GM10266 (cell line): ENCODE results near the gene ZNF48.

Experiments
- DNase-seq: peaks from one replicate; pipeline ENCODE4 v3.0.0; 2012; ENCODE audit errors: extremely low spot score
- TF ChIP-seq, protein P1 (sequence below): IDR thresholded peaks from 2 replicates; pipeline ENCODE4 v1.5.1; 2012; ENCODE audit warnings: mild to moderate bottlenecking, low read depth; ENCODE audit not compliant: control insufficient read depth, insufficient read depth; ENCODE audit errors: missing control alignments

The ZNF48 gene

DNA sequence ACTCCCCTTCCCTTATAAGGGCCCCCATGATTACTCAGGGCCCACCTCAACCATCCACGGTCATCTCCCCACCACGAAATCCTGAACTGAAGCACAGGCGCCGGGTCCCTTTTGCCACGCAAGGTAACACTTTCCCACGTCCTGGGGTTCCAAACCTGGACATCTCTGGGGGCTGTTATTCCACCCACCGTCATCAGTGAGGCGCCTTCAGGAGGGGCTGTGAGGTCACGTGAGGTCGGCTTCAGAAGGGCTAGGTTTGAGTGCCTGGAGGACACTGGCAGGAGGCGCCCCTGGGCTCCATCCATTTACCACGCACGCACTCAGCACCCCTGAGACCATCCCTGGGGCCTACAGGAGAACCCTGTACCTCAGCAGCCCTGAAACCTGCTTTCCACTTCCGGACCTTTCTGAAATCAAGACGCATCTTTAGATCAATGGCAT lies 44.2 kb upstream of the ZNF48 start:
- TF ChIP-seq, protein P1, sequence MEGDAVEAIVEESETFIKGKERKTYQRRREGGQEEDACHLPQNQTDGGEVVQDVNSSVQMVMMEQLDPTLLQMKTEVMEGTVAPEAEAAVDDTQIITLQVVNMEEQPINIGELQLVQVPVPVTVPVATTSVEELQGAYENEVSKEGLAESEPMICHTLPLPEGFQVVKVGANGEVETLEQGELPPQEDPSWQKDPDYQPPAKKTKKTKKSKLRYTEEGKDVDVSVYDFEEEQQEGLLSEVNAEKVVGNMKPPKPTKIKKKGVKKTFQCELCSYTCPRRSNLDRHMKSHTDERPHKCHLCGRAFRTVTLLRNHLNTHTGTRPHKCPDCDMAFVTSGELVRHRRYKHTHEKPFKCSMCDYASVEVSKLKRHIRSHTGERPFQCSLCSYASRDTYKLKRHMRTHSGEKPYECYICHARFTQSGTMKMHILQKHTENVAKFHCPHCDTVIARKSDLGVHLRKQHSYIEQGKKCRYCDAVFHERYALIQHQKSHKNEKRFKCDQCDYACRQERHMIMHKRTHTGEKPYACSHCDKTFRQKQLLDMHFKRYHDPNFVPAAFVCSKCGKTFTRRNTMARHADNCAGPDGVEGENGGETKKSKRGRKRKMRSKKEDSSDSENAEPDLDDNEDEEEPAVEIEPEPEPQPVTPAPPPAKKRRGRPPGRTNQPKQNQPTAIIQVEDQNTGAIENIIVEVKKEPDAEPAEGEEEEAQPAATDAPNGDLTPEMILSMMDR: no peak
- DNase-seq: no peak

DNA sequence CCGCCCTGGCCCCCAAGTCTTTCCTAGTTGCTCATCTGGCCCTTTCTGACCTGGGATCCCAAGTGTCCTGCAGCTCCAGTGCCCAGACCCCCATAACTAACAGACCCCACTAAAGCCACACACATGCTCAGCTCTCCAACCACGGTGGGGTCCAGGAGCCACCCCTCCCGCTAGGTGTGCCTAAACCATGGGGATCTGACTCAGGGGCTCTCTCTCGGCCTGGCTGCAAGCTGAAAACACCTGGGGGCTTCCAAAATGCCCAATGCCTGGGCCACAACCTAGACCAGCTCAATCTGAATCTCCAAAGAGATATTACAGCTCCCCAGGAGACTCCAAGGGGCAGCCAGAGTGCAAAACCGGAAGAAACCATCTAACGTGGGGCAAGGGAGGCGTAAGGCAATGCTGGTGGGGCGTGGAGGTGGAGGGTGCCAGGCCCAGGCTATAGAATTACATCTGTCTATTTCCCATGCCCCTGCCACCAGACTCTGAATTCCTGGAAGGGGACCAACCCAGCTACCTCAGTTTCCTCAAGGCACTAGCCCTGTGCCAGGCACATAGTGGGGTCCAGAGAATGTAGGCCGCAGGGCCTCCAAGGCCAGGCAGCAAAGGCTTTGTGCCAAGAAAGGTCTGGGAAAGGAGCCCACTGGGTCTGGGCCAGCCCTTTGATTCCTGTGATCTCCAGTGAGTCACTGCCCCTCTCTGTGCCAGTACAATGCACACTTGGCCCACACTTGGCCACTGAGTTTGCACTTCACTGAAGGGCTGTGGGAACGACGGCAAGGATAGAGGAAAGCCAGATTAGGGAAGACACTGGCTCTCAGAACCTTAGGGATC lies 43.4 kb upstream of the ZNF48 start:
- DNase-seq: no peak
- TF ChIP-seq, protein P1: no peak

DNA sequence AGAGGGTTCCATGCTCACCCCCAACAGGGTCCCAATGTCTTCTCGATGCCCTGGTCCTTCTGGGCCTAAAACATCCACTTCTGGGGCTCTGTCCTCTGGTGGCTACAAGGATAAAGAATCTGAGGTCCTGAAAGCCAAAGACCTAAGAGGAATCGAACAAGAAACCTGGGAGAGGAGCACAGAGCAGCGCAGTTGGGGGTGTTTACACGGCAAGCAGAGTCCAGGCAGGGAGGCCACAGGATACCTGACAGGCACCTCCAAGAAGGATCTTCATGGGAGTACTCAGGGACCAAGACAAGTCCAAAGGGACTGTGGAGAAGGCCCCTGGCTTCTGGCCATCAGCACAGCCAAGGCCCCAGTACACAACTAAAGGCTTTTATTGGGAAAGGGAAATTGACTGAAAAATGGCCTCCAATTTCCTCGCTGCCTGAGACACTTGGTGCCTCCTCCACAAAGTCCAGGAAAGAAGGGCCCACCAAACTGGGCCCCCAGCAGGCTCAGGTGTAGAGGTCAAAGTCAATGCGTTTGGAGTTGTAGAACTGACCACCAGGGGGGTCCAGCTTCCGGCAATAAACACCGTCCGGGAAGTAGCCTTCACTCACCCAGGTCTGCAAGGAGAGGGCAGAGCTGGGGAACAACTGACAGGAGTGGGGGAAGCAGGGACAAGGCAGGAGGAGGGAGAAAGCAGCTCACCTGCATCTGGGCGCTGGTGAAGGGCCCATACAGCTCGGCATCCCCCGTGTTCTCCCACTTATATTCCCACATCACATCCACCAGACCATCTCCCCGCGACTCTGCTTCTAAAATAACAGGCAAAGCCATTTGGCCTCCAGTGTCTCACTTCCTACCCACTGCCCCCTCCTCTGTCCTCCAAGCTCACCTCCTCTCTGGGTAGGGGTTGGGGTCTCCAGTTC lies 42.5 kb upstream of the ZNF48 start:
- TF ChIP-seq, protein P1: no peak
- DNase-seq: no peak

DNA sequence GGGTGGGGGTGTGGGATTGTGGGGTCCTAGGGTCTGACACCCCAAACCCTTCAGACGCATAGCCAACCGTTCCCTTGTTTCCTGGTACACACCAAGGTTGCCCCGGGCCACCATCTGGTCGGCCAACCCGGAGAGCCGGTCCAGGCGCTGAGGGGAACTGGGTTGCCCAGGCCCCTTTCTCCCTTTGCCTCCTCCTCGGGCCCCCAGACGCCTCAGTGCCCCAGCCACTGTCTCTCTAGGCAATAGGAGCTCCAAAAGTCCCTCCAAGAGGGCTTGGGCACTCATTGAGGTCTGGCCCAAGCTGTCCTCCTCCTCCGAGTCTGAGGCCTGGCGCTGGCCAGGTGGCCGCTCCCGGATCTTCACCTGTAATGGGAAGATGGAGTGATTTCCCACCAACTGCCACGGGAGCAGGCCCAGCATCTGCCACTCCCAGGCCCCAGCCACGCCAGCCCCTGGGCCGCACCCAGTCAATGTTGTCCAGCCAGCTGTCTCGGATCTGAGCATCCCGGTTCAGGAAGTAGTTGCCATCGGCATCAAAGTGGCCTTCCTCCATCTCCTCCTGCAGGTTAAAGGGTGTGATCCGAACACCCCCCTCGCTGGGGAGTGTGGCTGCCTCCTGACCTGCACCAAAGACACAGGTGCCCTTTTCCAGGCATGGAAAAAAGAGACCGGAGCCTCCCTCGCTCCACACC lies 41.6 kb upstream of the ZNF48 start:
- TF ChIP-seq, protein P1: no peak
- DNase-seq: no peak

DNA sequence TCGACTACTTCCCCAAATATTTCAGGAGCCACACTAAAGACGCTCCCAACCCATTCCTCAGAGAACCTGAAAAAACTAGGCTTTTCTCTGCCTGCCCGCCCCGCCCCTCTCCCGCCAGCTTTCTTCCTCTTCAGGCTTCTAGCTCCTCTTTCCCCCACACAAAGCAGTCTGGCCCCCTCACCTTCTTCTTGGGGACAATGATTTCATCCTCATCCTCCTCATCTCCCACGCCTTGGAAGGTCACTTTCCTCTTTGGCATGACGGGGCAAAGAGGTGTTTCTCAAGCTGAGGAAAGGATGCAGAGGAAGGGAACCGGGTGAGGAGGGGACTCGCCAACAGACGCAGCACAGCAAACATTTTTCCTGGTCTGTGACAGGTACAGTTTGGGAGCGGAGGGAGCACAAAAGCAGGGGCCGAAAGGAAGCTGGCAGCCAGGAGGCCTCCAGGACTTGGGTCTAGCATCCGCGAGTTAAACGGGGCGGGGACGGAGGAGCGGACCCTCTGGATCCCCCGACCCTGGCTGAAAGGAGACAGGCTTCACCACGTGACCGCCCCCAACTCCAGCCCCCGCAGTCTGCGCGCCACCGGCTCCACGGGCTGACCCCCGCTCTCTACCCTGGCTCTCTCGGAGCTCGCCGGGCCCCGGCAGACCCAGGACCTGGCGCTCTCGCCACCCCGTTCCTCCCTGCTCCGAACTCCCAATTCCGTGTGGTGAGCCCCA lies 40.6 kb upstream of the ZNF48 start:
- no peak for DNase-seq
- TF ChIP-seq, protein P1: no peak

DNA sequence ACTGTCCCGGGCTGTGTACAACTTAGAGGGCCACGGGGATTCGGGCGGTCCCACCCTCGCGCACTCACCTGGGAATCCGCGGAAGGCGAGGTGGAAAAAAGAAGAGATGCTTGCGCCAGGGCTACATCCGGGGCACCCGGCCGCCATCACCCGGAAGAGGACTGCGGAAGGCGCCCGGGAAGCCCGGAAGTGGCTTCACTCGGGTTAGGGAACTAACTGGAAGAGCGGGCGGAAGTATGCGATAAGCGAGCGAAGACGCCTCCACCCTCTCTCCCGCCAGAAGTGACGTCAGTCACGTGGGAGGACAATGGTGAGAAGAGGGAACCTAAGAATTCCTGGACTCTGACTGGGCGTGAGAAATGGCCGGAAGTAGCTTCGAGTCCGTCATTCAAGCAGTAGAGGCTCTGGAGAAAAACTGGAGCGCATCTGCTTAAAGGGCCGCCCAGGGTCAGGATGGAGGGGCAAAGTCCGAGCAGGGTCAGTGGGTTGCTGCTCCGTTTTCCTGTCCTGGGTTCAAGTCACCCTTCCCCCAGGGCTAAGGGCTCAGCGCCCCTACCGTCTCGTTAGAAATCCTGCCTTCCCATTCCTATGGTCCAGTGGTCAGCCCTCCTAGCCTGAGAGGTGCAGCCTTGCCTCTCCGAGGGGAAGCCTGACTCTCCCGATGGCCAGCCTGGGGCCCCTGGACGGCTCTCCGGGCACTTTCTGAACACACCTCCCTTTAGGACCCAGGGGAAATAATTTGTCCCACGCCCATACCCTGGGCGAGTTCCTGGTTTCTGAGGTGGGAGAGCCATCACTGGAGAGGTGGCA lies 39.9 kb upstream of the ZNF48 start, which contains the start of gene CD2BP2:
Gene CD2BP2 (minus strand): TSS at position 165 of the 810 bp plus-strand sequence. CDS start 627 bp downstream, outside the sequence.
- DNase-seq: peak; percentile 93
- TF ChIP-seq, protein P1: no peak
